HepG2 (cell line): ENCODE data around the gene NUDT6. TPM values are rescaled to one million over a fixed set of nuclear protein-coding genes. Genes with fewer than 3 reads are reported as not detected.

Experiments used
- AHR ChIP-seq: IDR thresholded peaks from 2 replicates; pipeline ENCODE4 v1.6.1; 2018; ENCODE audit warnings: missing genetic modification reagents, missing compliant biosample characterization
- GATAD1 ChIP-seq: IDR thresholded peaks from 2 replicates; pipeline ENCODE4 v1.6.1; 2016; ENCODE audit warnings: missing genetic modification reagents, missing compliant biosample characterization
- JUND ChIP-seq: sonication (generic); formaldehyde crosslinking; IDR thresholded peaks from 2 replicates; pipeline ENCODE4 v1.8.0; 2022; ENCODE audit warnings: mild to moderate bottlenecking, missing genetic modification reagents
- KAT2B ChIP-seq: fragments of 150-350 bp; IDR thresholded peaks from 2 replicates; pipeline ENCODE4 v1.6.1; 2014; ENCODE audit warnings: low read depth, low read length, borderline replicate concordance
- KLF15 ChIP-seq: sonication (generic); formaldehyde crosslinking; IDR thresholded peaks from 2 replicates; pipeline ENCODE4 v1.8.1; 2023; ENCODE audit warnings: borderline replicate concordance, mild to moderate bottlenecking, inconsistent platforms, missing genetic modification reagents, mixed read lengths
- KMT2B ChIP-seq: IDR thresholded peaks from 2 replicates; pipeline ENCODE4 v1.6.1; 2016; ENCODE audit warnings: missing genetic modification reagents, missing compliant biosample characterization
- MYNN ChIP-seq: sonication (generic); formaldehyde crosslinking; IDR thresholded peaks from 2 replicates; pipeline ENCODE4 v1.4.0; 2020; ENCODE audit warnings: mild to moderate bottlenecking, low read depth, missing genetic modification reagents
- POLR2AphosphoS5 ChIP-seq: IDR thresholded peaks from 2 replicates; pipeline ENCODE4 v1.6.1; 2012; ENCODE audit warnings: low read depth, low read length
- RARA ChIP-seq: IDR thresholded peaks from 2 replicates; pipeline ENCODE4 v1.6.1; 2016; ENCODE audit warnings: missing genetic modification reagents, missing compliant biosample characterization
- SAFB2 ChIP-seq: sonication (generic); formaldehyde crosslinking; IDR thresholded peaks from 2 replicates; pipeline ENCODE4 v1.5.1; 2020; ENCODE audit warnings: missing genetic modification reagents, low read depth, mild to moderate bottlenecking, borderline replicate concordance
- SNAPC5 ChIP-seq: sonication (generic); formaldehyde crosslinking; IDR thresholded peaks from 2 replicates; pipeline ENCODE4 v1.8.1; 2023; ENCODE audit warnings: mild to moderate bottlenecking, missing genetic modification reagents, borderline replicate concordance
- YY1 ChIP-seq: IDR thresholded peaks from 2 replicates; pipeline ENCODE4 v1.6.1; 2011; ENCODE audit warnings: low read length, low read depth, moderate library complexity, mild to moderate bottlenecking; ENCODE audit not compliant: insufficient read depth, insufficient replicate concordance
- ZBTB44 ChIP-seq: sonication (generic); formaldehyde crosslinking; IDR thresholded peaks from 2 replicates; pipeline ENCODE4 v1.4.0; 2020; ENCODE audit warnings: missing genetic modification reagents
- ZC3H13 ChIP-seq: sonication (generic); formaldehyde crosslinking; IDR thresholded peaks from 2 replicates; pipeline ENCODE4 v1.8.1; 2023; ENCODE audit warnings: mild to moderate bottlenecking, missing genetic modification reagents, moderate library complexity
- ZKSCAN8 ChIP-seq: IDR thresholded peaks from 2 replicates; pipeline ENCODE4 v1.6.1; 2016; ENCODE audit warnings: borderline replicate concordance, missing genetic modification reagents, missing compliant biosample characterization
- ZNF180 ChIP-seq: sonication (generic); formaldehyde crosslinking; IDR thresholded peaks from 2 replicates; pipeline ENCODE4 v1.4.0; 2020; ENCODE audit warnings: low read depth, missing genetic modification reagents, borderline replicate concordance
- ZNF235 ChIP-seq: sonication (generic); formaldehyde crosslinking; IDR thresholded peaks from 2 replicates; pipeline ENCODE4 v1.8.1; 2023; ENCODE audit warnings: mild to moderate bottlenecking, missing genetic modification reagents, borderline replicate concordance
- ZNF562 ChIP-seq: sonication (generic); formaldehyde crosslinking; IDR thresholded peaks from 2 replicates; pipeline ENCODE4 v1.8.0; 2022; ENCODE audit warnings: missing genetic modification reagents, borderline replicate concordance
- ZNF615 ChIP-seq: sonication (generic); formaldehyde crosslinking; IDR thresholded peaks from 2 replicates; pipeline ENCODE4 v1.5.0; 2020; ENCODE audit warnings: mild to moderate bottlenecking, missing genetic modification reagents, borderline replicate concordance
- ZZZ3 ChIP-seq: sonication (generic); formaldehyde crosslinking; IDR thresholded peaks from 2 replicates; pipeline ENCODE4 v1.4.0; 2020; ENCODE audit warnings: missing genetic modification reagents, mild to moderate bottlenecking, borderline replicate concordance
- polyA plus RNA-seq, 8 experiments: library from polyadenylated mRNA; depleted of rRNA in 3 of 8; stranded (reverse) in 7 of 8; unstranded in 1 of 8; fragments of >200 nt; fragmentation: Illumina TruSeq in 4 of 8; extraction: Trizol in 4 of 8; gene quantifications; 2 replicates each; pipeline versions ENCODE4 v1.2.1 to v1.2.3, GENCODE V29; 2011 to 2016; ENCODE audit warnings: low read depth in 4 of 8, missing spikeins in 1 of 8, mixed read lengths in 1 of 8; ENCODE audit not compliant: insufficient read depth in 1 of 8
- total RNA-seq, 5 experiments: library from RNA; depleted of rRNA; stranded (reverse); fragments of >200 nt; fragmentation: Illumina TruSeq; extraction: Trizol; gene quantifications; 2 replicates each; pipeline ENCODE4 v1.2.3, GENCODE V29; 2016; ENCODE audit warnings: low read depth in 1 of 5
- TF ChIP-seq, protein P1 (sequence below): sonication (generic); formaldehyde crosslinking; IDR thresholded peaks from 2 replicates; pipeline ENCODE4 v1.8.1; 2023; ENCODE audit warnings: mild to moderate bottlenecking, moderate library complexity, missing genetic modification reagents
- TF ChIP-seq, protein P2 (sequence below): sonication (generic); formaldehyde crosslinking; IDR thresholded peaks from 2 replicates; pipeline ENCODE4 v1.9.0; 2022; ENCODE audit warnings: missing genetic modification reagents, mild to moderate bottlenecking, borderline replicate concordance
- TF ChIP-seq, protein P3 (sequence below): sonication (generic); formaldehyde crosslinking; IDR thresholded peaks from 2 replicates; pipeline ENCODE4 v1.4.0; 2020; ENCODE audit warnings: missing genetic modification reagents

NUDT6 gene
- total and polyA plus RNA-seq, 2 of the 13 experiments (the other 11 are each of a cell fraction or from before 2014, with no cell fraction given): 4.8 to 8.3 TPM

GRCh38 chr4:122922877-122923511 lies 597 bp upstream of the NUDT6 start (continued):
- TF ChIP-seq SAFB2 (CRISPR knock-in tag) (0 out of 2 replicates have a peak, but pooled peaks have one; percentile 42), JUND (CRISPR knock-in tag) (no peak), YY1 (peak; percentile 78), ZKSCAN8 (CRISPR knock-in tag) (no peak), KAT2B (no peak), ZNF180 (CRISPR knock-in tag) (no peak), ZC3H13 (CRISPR knock-in tag) (no peak), AHR (peak; percentile 73; the same call in 1 of the 2 replicates), MYNN (CRISPR knock-in tag) (0 out of 2 replicates have a peak, but pooled peaks have one; percentile 33), ZZZ3 (CRISPR knock-in tag) (no peak), ZNF615 (no peak), ZNF235 (CRISPR knock-in tag) (no peak), KMT2B (peak; percentile 97), SNAPC5 (CRISPR knock-in tag) (no peak), KLF15 (CRISPR knock-in tag) (peak; percentile 73; the same call in 1 of the 2 replicates), POLR2AphosphoS5 (peak; percentile 63), GATAD1 (peak; percentile 91), RARA (CRISPR knock-in tag) (no peak), ZBTB44 (CRISPR knock-in tag) (no peak), ZNF562 (CRISPR knock-in tag) (no peak)
- TF ChIP-seq, protein P1, sequence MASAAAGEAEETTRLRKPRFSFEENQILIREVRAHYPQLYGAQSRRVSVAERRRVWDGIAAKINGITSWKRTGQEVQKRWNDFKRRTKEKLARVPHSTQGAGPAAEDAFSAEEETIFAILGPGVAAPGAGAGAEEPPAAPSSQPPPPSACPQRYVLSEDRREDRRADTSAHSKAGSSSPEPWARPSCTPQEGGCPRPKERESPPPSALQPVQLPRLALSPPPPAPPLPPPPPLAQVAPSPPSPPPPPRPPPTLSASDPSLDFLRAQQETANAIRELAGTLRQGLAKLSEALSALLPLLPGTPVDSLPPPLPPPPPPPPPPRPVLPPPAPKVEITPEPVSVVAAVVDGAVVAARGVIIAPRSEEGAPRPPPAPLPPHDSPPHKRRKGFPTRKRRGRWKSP (CRISPR knock-in tag): 0 out of 2 replicates have a peak, but pooled peaks have one; percentile 5
- TF ChIP-seq, protein P2, sequence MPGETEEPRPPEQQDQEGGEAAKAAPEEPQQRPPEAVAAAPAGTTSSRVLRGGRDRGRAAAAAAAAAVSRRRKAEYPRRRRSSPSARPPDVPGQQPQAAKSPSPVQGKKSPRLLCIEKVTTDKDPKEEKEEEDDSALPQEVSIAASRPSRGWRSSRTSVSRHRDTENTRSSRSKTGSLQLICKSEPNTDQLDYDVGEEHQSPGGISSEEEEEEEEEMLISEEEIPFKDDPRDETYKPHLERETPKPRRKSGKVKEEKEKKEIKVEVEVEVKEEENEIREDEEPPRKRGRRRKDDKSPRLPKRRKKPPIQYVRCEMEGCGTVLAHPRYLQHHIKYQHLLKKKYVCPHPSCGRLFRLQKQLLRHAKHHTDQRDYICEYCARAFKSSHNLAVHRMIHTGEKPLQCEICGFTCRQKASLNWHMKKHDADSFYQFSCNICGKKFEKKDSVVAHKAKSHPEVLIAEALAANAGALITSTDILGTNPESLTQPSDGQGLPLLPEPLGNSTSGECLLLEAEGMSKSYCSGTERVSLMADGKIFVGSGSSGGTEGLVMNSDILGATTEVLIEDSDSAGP (CRISPR knock-in tag): peak; percentile 40
- TF ChIP-seq, protein P3, sequence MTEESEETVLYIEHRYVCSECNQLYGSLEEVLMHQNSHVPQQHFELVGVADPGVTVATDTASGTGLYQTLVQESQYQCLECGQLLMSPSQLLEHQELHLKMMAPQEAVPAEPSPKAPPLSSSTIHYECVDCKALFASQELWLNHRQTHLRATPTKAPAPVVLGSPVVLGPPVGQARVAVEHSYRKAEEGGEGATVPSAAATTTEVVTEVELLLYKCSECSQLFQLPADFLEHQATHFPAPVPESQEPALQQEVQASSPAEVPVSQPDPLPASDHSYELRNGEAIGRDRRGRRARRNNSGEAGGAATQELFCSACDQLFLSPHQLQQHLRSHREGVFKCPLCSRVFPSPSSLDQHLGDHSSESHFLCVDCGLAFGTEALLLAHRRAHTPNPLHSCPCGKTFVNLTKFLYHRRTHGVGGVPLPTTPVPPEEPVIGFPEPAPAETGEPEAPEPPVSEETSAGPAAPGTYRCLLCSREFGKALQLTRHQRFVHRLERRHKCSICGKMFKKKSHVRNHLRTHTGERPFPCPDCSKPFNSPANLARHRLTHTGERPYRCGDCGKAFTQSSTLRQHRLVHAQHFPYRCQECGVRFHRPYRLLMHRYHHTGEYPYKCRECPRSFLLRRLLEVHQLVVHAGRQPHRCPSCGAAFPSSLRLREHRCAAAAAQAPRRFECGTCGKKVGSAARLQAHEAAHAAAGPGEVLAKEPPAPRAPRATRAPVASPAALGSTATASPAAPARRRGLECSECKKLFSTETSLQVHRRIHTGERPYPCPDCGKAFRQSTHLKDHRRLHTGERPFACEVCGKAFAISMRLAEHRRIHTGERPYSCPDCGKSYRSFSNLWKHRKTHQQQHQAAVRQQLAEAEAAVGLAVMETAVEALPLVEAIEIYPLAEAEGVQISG: peak; percentile 72
